Sigmoid colon (tissue), 4 donors: ENCODE measurements around the gene HDAC8.

Experiments used
- POLR2A ChIP-seq, 2 donors: fragments of 450-650 bp; IDR thresholded peaks; one replicate each; pipeline ENCODE4 v1.6.1; 2016; ENCODE audit warnings: antibody characterized with exemption in 2 of 2, mild to moderate bottlenecking in 2 of 2, moderate library complexity in 2 of 2
- POLR2AphosphoS5 ChIP-seq, 4 donors: sonication (generic); formaldehyde crosslinking; IDR thresholded peaks; one replicate each; pipeline ENCODE4 v1.6.1; 2017; ENCODE audit warnings: antibody characterized with exemption in 4 of 4

DNA sequence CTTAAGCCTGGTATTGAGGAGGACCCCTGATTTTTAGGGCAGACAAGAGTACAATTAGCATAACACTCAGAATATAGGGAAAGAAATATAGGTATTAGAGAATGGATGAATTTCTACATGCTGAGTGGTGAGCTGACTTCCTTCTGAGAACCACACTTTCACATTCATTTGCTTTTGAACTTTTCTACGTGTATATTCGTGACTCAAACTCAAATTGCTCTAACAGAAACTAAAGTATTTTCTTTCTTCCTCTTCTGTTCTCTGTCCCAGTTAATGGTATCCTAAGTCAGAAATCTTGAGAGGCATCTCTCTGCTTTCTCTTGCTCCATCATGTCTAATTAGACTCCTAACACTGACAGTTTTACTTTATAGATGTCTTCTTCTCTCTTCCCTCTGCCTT, 163.8 kb downstream of the HDAC8 start:
- TF ChIP-seq POLR2A (IDR thresholded peaks at IDR 0.05) (no peak), POLR2AphosphoS5 (IDR thresholded peaks at IDR 0.05) (no peak)
